GM19397 (cell line): ENCODE data around the gene TMEM121B.

ENCODE experiments used
- ATAC-seq: cut with Tn5 transposase; IDR thresholded peaks from one replicate; pipeline ENCODE4 v1.9.1; 2021; ENCODE audit warnings: mild to moderate bottlenecking, moderate library complexity; ENCODE audit not compliant: unreplicated experiment

The TMEM121B gene

GRCh38 chr22:17140022-17140421 is 18.9 kb upstream of the TMEM121B start:
- ATAC-seq: no peak

DNA sequence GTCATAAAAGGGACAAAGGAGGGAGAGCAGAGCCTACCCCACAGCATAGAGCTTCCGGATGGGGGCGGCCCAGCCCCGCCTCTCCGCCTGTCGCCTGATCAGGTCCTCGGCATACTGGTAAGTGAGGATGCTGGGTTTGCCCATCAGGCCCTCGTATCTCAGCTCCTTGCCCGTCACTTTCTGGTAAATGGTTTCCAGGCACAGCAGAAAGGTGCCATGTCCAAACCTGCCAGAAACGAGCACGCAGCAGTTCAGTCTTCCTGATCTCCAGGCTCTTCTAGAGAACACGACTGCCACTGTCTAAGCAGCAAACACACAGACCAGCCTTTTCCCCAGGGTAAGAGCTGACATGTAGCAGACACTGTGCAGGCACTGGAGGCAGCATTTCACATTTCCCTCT is 17.4 kb upstream of the TMEM121B start:
- ATAC-seq: no peak

GRCh38 chr22:17137861-17138425 is 16.8 kb upstream of the TMEM121B start:
- ATAC-seq: no peak

GRCh38 chr22:17137170-17137569 is 16.0 kb upstream of the TMEM121B start:
- ATAC-seq: no peak

- no peak for ATAC-seq
Observed at GRCh38 chr22:17135153-17135760, 14.1 kb upstream of the TMEM121B start.

GRCh38 chr22:17133137-17133536 is 12.0 kb upstream of the TMEM121B start:
- no peak for ATAC-seq

DNA sequence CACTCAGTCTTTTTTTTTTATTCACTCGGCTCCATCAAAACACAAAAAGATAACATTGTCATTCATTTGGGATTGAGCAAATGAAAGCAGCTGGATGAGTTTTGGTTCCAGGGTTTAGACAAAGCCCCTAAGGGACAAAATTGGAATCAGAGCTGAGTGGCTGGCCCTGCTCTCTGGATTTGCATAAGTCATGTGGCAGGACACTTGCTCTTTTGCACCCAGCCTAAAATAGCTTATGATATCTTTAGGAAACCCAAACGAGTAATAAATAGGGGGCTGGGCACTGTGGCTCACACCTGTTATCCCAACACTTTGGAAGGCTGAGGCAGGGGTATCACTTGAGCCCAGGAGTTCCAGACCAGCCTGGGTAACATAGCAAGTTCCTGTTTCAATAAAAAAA is 11.0 kb upstream of the TMEM121B start:
- ATAC-seq: no peak

DNA sequence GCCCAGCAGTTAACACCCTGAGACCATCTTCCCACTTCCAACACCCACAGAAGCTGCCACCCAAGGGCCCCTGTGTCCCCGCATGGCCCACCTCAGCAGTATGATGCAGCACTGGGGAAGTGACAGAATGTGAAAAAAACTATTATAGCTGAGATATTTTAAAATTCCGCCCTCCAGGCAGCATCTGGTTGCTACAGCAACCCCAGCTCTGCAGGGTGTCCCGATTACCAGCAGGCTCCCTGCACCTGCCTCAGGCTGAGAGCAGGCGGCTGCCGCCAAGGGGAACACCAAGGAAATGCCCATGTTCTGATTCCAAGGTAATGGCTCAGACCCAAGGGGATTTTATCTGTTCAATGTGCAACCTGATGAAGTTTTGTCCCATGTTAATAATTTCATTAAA is 10.5 kb upstream of the TMEM121B start:
- no peak for ATAC-seq

- no peak for ATAC-seq
Observed at GRCh38 chr22:17130199-17130598, 9.0 kb upstream of the TMEM121B start.

GRCh38 chr22:17120711-17121232 is 388 bp downstream of the TMEM121B start:
- ATAC-seq: no peak

DNA sequence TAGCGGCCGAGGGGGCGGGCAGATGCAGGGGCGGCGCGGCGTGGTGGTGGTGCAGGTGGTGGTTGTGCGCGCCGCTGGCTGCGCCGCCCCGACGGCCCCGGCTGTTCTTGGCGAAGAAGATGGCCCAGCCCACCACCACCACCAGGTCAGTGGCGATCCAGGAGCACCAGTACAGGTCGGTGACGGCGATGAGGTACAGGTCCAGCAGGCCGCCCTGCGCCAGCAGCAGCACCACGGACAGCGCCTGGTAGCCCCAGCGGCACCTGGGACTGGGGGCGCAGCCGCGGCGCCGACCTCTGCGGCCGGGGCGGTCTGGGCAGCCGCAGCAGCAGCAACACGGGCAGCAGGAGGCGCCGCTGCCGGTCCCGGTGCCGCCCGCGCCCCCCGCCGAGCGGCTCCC is 879 bp downstream of the TMEM121B start:
- ATAC-seq: no peak

GRCh38 chr22:17119481-17120202 is 1.5 kb downstream of the TMEM121B start:
- no peak for ATAC-seq

DNA sequence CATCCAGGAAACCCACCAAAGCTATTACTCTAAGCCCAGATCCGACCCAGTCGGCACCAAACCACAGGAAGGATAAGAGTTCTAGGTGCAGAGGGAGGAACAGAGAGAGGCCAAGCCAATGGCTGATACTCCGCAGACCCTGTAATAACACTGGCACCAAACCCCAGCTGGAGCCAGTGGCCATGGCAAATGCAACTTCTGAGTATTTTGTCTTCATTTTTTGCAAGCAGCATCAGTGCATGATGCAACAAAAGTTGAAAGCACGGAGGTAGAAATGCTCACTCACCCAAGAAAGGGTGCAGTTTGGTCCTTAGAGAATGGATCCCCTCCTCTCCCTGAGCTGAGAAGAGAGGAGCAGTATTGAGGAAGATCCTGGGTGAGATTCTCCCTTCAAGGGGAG is 2.8 kb downstream of the TMEM121B start:
- ATAC-seq: no peak

GRCh38 chr22:17117890-17118289 is 3.3 kb downstream of the TMEM121B start:
- no peak for ATAC-seq

DNA sequence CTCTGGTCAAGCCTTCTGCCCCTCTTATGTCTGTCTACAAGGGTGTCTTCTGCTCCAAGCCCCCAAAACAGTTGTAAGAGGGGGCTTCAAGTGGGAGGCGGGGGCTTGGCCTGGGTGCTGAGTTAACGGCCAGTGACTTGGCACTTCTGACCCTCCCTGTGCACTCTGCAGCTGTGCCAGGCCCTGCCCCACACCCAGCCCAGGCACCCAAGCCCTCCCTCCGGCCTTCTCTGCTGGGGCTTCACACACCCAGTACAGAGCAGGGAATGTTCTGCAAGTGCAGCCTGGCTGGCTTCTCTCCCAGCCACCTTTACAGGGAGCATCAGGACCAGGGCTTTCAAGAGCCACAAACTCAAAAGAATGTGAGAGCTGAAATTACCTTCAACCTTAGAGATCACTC is 3.8 kb downstream of the TMEM121B start:
- ATAC-seq: no peak

- no peak for ATAC-seq
Observed at GRCh38 chr22:17116572-17117330, 4.4 kb downstream of the TMEM121B start.

DNA sequence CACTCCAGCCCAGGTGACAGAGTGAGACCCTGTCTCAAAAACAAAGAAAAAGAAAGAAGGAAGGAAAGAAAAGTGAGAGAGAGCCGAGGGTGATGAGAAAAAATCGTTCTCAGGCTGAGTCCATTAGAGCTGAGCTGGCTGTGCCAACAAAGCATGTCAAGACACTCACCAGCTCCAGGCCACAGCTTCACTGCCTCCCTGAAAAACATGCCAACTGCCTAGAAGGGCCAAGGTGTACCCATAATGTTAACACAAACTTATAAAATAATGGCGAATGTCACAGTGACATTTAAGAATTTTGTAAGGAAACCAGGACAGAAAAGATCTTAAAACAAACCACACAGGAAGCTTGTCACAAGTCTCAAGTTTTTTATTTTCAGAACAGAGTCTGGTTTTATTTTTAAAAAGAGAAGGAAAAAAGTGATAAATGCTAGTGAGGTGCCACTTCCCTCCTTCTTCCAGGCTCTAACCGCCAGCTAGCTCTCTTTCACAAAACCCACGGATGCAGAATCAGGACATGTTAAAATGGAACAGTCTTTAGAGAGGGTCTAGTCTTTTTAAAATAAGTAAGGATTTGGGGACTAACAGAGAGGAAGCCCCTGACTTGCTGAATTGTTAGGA is 5.1 kb downstream of the TMEM121B start:
- ATAC-seq: no peak

DNA sequence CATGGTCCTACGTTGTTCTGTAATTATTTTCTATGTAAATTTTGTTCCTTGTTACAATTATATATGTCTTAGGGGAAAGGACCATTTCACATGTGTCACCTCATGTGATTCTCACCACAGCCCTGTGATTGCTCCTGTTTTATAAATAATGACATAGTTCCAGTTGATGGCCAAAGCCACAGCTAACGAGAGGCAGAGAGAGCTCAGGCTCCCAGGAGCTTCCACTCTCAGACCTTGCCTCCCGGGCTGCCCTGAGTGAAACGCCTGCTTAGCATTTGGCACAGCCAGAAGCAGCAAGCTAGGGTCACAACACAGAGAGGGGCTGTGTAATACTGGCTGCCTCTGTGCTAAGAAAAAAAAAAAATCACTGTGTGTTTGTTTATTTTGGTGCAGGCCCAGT is 5.9 kb downstream of the TMEM121B start:
- ATAC-seq: no peak

- no peak for ATAC-seq
Observed at GRCh38 chr22:17114898-17115235, 6.3 kb downstream of the TMEM121B start.

DNA sequence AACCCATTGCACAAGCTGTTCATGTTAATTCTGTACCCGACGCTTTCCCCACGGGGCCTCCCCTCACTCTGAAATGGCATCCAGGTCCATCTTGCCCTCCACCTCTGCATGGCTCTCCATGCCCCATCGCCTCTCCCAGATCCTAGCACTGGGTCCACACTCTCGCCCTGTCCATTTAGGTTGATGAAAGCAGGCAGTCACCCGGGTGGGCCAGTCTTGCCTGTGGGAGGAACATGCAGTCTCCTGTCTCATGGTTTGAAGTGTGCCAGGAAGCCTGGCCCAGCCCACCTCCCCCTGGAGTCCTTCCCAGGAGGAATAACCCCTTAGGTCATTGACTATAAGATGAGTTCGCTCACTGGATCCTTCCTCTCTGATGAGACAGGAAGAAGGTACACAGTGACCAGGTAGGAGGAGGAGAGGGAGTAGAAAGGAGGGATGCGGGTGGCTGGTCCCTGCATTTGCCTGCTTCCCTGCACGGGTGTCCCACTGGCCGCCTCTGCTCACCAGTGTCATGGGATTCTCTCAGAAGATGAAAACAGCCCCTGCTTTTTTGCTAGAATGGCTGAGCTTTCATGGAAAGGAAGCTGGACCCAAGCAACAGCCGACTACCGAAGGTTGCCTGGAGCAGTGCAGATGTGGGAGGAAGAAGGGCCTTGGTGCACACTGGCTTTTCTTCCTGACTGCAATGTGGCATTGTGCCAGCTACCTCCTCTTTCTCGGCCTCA is 6.8 kb downstream of the TMEM121B start:
- ATAC-seq: no peak

DNA sequence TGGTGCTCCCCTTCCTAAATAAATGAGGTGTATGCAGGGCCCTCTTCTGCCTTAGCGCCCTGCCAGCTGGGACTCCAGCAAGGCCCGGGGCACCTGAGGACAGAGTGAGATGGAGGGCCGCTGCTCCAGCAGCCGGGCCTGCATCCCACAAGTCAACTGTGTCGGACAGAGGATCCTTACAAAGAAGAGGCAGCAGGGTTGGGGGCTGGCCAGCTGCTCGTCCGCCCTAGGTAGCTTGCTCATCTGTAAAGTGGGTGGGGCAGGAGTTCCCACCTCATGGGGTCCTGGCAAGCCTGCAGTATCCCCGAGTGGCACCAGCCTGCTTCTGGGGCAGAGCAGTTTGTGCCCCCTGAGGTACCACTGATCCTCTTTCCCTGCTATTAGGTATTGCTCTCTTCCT is 7.6 kb downstream of the TMEM121B start:
- no peak for ATAC-seq
